ENCODE results near the gene CSTPP1. TPM values are rescaled to one million over a fixed set of nuclear protein-coding genes. Genes with fewer than 3 reads are reported as not detected.
A peak's percentile ranks its signal among the peaks of the same experiment; 100 is the strongest.

CSTPP1 gene
- total RNA-seq, 1 donor from 2014 or later: 32.7 TPM

GRCh38 chr11:47186076-47186699 is 249.6 kb downstream of the CSTPP1 start, which contains the start of gene PACSIN3:
PACSIN3 (minus strand) TSS chr11:47186434; CDS start chr11:47182727, 3,707 bp downstream.
- Mint-ChIP-seq H3K4me1 (peaks cover 10% of the 10 kb centered on the region), H3K9me3 (no peaks in the 10 kb centered on the region), H3K36me3 (no peaks in the 10 kb centered on the region), H3K27ac (no peak within 1 kb of the TSS), H3K4me3 (peak within 1 kb of the TSS; percentile 83), H3K27me3 (ENCODE audit: insufficient read depth, low read depth) (peaks cover 43% of the 10 kb centered on the region)
- Histone ChIP-seq H3K27me3 (peaks cover 47% of the 10 kb centered on the region), H3K4me1 (peaks cover 20% of the 10 kb centered on the region), H3K9me3 (ENCODE audit: low read depth) (no peaks in the 10 kb centered on the region), H3K9ac (no peak within 1 kb of the TSS), H2AFZ (replicated peaks) (peak within 1 kb of the TSS; percentile 59), H3F3A (ENCODE audit: low read depth) (peaks cover 41% of the 10 kb centered on the region), H3K4me3 (peak within 1 kb of the TSS; percentile 64), H3K79me2 (ENCODE audit: low read depth) (no peaks in the 10 kb centered on the region), H3K27ac (no peak within 1 kb of the TSS), H3K4me2 (peak within 1 kb of the TSS; percentile 83), H3K36me3 (no peaks in the 10 kb centered on the region), H4K20me1 (ENCODE audit: low read depth) (no peaks in the 10 kb centered on the region)
- TF ChIP-seq EZH2phosphoT487 (IDR thresholded peaks at IDR 0.05): no peak
- TF ChIP-seq, protein P1, sequence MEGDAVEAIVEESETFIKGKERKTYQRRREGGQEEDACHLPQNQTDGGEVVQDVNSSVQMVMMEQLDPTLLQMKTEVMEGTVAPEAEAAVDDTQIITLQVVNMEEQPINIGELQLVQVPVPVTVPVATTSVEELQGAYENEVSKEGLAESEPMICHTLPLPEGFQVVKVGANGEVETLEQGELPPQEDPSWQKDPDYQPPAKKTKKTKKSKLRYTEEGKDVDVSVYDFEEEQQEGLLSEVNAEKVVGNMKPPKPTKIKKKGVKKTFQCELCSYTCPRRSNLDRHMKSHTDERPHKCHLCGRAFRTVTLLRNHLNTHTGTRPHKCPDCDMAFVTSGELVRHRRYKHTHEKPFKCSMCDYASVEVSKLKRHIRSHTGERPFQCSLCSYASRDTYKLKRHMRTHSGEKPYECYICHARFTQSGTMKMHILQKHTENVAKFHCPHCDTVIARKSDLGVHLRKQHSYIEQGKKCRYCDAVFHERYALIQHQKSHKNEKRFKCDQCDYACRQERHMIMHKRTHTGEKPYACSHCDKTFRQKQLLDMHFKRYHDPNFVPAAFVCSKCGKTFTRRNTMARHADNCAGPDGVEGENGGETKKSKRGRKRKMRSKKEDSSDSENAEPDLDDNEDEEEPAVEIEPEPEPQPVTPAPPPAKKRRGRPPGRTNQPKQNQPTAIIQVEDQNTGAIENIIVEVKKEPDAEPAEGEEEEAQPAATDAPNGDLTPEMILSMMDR (IDR thresholded peaks at IDR 0.05): no peak
- no peak for TF ChIP-seq EZH2 (IDR thresholded peaks at IDR 0.05)
- DNase-seq (ENCODE audit: low spot score): peak; percentile 75

DNA sequence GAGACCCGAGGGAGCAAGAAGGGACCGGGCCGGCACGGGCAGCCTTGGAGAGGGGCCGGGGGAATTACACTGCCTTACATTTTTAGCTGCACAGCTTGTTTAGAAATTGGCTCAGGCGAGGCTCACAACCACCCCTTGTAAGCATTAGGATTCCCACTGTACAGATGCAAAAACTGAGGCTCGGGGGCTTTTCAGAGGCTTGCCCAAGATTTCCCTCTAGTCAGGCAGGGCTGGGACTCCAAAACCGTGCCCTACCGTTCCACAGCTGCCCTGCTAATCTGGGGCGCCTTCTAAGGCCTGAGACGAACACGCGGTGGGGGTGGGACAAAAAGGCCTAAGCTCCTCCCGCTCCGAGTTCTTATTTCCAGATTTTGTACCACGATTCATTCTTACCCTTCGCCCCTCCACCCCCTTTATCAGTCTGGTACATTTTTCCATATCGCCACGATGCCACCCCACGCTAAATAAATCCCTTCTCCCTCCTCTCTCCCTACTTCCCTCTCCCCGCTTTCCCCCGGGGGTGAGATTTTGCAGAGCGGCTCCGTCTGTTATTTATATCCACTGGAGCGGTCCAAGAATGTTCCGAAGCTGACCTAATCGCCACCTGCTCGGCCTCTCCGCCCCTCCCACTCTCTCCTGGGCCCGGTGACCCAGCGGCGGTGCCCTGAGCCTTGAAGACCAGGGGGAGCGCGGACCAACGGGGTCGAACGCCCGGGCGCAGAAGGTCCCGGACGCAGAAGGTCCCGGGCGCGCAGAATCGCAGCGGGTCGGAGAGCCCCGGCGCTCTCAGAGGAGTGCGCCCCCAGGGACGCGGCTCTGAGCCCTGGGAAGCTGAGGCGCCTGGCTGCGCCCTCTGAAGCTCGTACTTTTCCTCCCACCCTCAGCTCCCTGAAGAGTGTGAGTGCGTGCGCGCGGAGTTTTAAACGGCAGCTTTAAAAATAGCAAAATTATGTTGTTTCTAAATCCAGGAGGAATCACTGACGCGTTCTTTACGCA is 250.4 kb downstream of the CSTPP1 start:
- Histone ChIP-seq H2AFZ (replicated peaks) (peak overlapping the region; percentile 59), H3K27ac (no peak overlapping the region)
- peaks cover 49% of the 10 kb centered on the region for H3K27me3 Mint-ChIP-seq (ENCODE audit: insufficient read depth, low read depth)

DNA sequence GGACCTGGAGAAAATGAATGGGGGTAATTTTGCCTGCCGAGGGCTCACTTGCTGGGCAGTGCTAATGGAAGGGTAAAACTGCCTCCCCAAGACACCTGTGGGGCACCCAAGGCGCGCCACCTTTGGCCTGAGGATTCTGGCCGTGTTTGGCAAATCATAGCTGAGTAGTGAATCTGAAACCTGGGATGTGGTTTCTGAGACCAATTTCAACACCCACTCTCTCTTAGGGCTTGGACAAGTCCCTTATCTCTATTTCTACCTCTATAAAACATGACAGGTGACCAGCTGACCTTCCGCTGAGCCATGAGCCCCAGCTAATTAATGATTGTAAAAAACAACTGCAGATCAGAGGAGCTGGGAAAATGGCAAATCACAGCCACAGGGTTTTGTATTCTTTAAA is 251.2 kb downstream of the CSTPP1 start:
- Histone ChIP-seq H3F3A (ENCODE audit: low read depth) (peaks cover 41% of the 10 kb centered on the region), H3K27me3 (peaks cover 47% of the 10 kb centered on the region), H3K9ac (no peak overlapping the region), H3K9me3 (ENCODE audit: low read depth) (no peaks in the 10 kb centered on the region), H3K36me3 (no peaks in the 10 kb centered on the region), H3K27ac (no peak overlapping the region), H3K79me2 (ENCODE audit: low read depth) (no peaks in the 10 kb centered on the region), H3K4me3 (peak overlapping the region; percentile 64), H4K20me1 (ENCODE audit: low read depth) (no peaks in the 10 kb centered on the region), H3K4me1 (peaks cover 20% of the 10 kb centered on the region), H2AFZ (replicated peaks) (no peak overlapping the region), H3K4me2 (peak overlapping the region; percentile 83)
- H3K4me3 Mint-ChIP-seq: peak overlapping the region; percentile 46
- peaks cover 49% of the 10 kb centered on the region for H3K27me3 Mint-ChIP-seq (ENCODE audit: insufficient read depth, low read depth)
- no peaks in the 10 kb centered on the region for H3K36me3 Mint-ChIP-seq
- peaks cover 12% of the 10 kb centered on the region for H3K4me1 Mint-ChIP-seq
- no peak for DNase-seq (ENCODE audit: low spot score)
- no peak for TF ChIP-seq EZH2phosphoT487 (IDR thresholded peaks at IDR 0.05)
- no peak for TF ChIP-seq EZH2 (IDR thresholded peaks at IDR 0.05)
- TF ChIP-seq, protein P1 (IDR thresholded peaks at IDR 0.05): no peak
- H3K9me3 Mint-ChIP-seq: no peaks in the 10 kb centered on the region
- no peak overlapping the region for H3K27ac Mint-ChIP-seq

More for the DNA sequence above, 250.4 kb downstream of the CSTPP1 start:
- no peaks in the 10 kb centered on the region for H3K9me3 ChIP-seq (ENCODE audit: low read depth)
- no peaks in the 10 kb centered on the region for H3K79me2 ChIP-seq (ENCODE audit: low read depth)
- DNase-seq (ENCODE audit: low spot score): peak; percentile 76
- TF ChIP-seq EZH2 (IDR thresholded peaks at IDR 0.05) (no peak), EZH2phosphoT487 (IDR thresholded peaks at IDR 0.05) (peak; percentile 51)
- TF ChIP-seq, protein P1 (IDR thresholded peaks at IDR 0.05): peak; percentile 27
- H3K36me3 ChIP-seq: no peaks in the 10 kb centered on the region
- peaks cover 20% of the 10 kb centered on the region for H3K4me1 ChIP-seq
- peak overlapping the region; percentile 83 for H3K4me2 ChIP-seq
- no peak overlapping the region for H3K9ac ChIP-seq
- H3K27me3 ChIP-seq: peaks cover 47% of the 10 kb centered on the region
- peak overlapping the region; percentile 83 for H3K4me3 Mint-ChIP-seq
- H3F3A ChIP-seq (ENCODE audit: low read depth): peaks cover 41% of the 10 kb centered on the region
- H3K27ac Mint-ChIP-seq: no peak overlapping the region
- H3K4me3 ChIP-seq: peak overlapping the region; percentile 64
- peaks cover 10% of the 10 kb centered on the region for H3K4me1 Mint-ChIP-seq
- no peaks in the 10 kb centered on the region for H4K20me1 ChIP-seq (ENCODE audit: low read depth)
- no peaks in the 10 kb centered on the region for H3K36me3 Mint-ChIP-seq
- H3K9me3 Mint-ChIP-seq: no peaks in the 10 kb centered on the region
